Adrenal gland (tissue), 5 donors: ENCODE measurements around the gene SETSIP.

Experiments used
- POLR2A ChIP-seq, 2 donors: fragments of 450-650 bp; IDR thresholded peaks; one replicate each; pipeline ENCODE4 v1.6.1; 2017; ENCODE audit warnings: antibody characterized with exemption in 2 of 2, mild to moderate bottlenecking in 2 of 2, moderate library complexity in 1 of 2
- TF ChIP-seq, protein P1 (sequence below), 6 experiments: fragments of 450-650 bp in 4 of 6; fragments of 200-600 bp in 2 of 6; sonication (generic) in 1 of 6; IDR thresholded peaks; 1 replicate in 5 of 6; 2 replicates in 1 of 6; pipeline versions ENCODE4 v1.5.1 to v1.8.0; 2016 to 2021; ENCODE audit warnings: antibody characterized with exemption in 6 of 6, mild to moderate bottlenecking in 2 of 6, moderate library complexity in 1 of 6
- donor health status: DM: no; HTN: no; CAD: no.

DNA sequence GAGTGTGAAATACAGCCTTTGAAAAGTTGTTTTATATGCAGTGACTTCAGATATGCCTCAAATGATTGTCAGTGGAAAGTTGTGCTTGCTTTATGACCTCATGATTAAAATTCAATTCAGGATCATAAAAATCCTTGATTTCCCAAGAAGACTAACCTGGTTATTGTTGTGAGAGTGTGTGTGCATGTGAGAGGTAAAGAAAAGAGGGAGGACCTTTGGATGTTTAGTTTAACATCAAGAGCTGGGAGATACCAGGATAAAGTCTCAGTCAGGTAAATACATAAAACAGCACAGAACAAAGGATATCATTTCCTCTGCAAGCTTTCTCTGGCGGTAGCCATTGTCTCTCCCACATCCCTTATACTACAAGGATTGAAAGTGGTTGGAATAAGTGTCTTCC lies 19.4 kb upstream of the SETSIP start:
- no peak for TF ChIP-seq POLR2A (IDR thresholded peaks at IDR 0.05)
- TF ChIP-seq, protein P1, sequence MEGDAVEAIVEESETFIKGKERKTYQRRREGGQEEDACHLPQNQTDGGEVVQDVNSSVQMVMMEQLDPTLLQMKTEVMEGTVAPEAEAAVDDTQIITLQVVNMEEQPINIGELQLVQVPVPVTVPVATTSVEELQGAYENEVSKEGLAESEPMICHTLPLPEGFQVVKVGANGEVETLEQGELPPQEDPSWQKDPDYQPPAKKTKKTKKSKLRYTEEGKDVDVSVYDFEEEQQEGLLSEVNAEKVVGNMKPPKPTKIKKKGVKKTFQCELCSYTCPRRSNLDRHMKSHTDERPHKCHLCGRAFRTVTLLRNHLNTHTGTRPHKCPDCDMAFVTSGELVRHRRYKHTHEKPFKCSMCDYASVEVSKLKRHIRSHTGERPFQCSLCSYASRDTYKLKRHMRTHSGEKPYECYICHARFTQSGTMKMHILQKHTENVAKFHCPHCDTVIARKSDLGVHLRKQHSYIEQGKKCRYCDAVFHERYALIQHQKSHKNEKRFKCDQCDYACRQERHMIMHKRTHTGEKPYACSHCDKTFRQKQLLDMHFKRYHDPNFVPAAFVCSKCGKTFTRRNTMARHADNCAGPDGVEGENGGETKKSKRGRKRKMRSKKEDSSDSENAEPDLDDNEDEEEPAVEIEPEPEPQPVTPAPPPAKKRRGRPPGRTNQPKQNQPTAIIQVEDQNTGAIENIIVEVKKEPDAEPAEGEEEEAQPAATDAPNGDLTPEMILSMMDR (IDR thresholded peaks at IDR 0.05), result no peak
